ENCODE data around the gene USP22.

Gene USP22

DNA sequence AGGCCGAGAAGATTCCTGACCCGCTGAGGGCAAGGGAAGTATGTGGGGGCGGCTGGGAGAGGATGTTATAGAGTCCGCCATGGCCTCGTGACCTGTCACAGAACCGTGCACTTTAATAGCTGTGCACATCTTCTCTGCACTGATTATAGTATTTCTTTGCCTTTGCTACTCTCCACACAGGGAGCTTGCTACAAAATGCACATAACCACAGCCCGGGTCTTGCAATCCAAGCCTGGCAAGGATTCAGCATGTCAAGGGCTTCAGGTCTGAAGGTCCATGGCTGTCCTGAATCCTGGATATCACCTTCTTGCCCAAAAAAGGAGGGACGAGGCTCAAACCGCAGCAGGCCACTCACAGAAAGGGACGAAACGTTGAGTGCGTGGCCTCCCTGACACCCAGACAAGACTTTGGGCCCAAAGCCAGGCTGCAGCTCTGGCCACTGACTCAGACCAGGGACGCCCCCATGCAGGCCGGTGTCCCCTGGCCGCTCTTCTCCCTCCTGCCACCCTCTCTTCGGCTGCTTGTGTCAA, 43.7 kb downstream of the USP22 start:
- Histone ChIP-seq H3K36me3 (ENCODE audit: insufficient read depth) (no peaks in the 10 kb centered on the region), H2AFZ (ENCODE audit: low read depth) (no peak overlapping the region), H3K79me2 (ENCODE audit: insufficient read depth, low read depth) (no peaks in the 10 kb centered on the region), H3K27ac (no peak overlapping the region), H4K20me1 (ENCODE audit: insufficient read depth) (no peaks in the 10 kb centered on the region), H3K9ac (no peak overlapping the region), H3K4me3 (IDR thresholded peaks at IDR 0.05; ENCODE audit: insufficient read depth, low read depth, low read length) (no peak overlapping the region), H3K27me3 (ENCODE audit: insufficient read depth, low read depth) (no peaks in the 10 kb centered on the region), H3K4me2 (no peak overlapping the region), H3K4me1 (ENCODE audit: low read depth, poor library complexity, severe bottlenecking) (no peaks in the 10 kb centered on the region)
- TF ChIP-seq, protein P1, sequence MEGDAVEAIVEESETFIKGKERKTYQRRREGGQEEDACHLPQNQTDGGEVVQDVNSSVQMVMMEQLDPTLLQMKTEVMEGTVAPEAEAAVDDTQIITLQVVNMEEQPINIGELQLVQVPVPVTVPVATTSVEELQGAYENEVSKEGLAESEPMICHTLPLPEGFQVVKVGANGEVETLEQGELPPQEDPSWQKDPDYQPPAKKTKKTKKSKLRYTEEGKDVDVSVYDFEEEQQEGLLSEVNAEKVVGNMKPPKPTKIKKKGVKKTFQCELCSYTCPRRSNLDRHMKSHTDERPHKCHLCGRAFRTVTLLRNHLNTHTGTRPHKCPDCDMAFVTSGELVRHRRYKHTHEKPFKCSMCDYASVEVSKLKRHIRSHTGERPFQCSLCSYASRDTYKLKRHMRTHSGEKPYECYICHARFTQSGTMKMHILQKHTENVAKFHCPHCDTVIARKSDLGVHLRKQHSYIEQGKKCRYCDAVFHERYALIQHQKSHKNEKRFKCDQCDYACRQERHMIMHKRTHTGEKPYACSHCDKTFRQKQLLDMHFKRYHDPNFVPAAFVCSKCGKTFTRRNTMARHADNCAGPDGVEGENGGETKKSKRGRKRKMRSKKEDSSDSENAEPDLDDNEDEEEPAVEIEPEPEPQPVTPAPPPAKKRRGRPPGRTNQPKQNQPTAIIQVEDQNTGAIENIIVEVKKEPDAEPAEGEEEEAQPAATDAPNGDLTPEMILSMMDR (conservative IDR thresholded peaks at IDR 0.05; ENCODE audit: low read depth, low read length) = no peak

DNA sequence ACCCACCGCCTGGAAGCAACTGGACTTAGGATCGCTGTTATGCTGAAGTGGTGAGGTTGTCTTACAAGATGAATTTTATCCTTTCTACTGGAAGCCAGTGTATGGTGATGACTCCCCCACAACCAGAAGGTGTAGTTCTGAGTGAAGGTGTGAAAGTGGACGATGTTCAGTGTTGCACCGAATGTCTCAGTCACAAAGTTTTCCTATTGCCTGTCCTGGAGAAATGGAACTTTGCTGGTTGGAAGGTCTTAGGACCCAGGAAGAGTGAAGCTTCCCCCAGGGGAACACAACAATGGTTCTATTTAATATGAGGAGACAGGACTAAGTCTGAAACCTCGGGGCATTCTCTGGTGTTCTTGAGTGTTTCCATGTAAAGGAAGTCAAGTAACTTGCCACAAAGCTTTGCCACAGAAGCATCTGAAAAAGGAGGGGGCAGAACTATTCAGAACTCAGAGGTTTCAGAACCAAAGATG, 44.2 kb downstream of the USP22 start:
- H3K9ac ChIP-seq = no peak overlapping the region

DNA sequence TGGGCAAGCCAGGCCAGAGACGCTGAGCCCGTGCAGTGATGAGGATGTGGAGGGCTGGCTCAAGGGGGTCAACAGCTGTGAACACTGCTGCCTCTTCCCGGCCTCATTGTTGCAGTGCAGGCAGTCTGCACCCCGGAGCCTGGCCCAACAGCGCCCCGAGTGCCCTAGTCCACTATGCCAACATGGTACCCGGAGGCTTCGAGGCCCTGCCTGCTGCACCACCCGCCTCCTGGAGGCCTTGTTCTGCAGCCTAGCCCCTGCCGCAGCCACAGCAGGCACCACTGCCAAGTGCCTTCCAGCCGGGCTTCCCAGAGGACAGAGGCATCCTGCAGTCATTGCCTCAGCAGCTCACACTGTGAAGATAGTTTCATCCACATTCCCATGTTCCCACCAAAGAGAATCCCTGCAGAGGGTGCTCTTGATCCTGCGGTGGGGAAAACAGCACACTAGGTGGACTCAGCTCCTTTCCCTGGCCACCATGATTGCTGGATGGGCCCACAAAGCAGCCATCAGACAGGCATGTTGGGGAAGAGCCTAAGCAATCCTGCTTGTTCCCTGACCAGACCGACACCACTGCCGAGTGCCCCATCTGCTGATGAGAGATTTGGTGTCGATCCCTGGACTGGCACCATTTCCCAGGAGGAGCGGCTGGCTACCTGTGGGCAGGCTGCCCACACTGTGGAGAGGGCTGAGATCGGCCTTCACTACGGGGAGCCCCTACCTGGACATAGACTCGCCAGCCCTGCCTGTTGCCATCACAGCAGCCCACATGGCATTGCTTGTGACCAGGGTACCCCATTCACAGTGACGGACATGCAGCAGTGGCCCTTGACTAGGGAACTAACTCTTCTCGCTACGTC, 44.9 kb downstream of the USP22 start:
- no peaks in the 10 kb centered on the region for H3K27me3 ChIP-seq (ENCODE audit: insufficient read depth, low read depth)
- H3K79me2 ChIP-seq (ENCODE audit: insufficient read depth, low read depth) = no peaks in the 10 kb centered on the region
- no peak overlapping the region for H3K27ac ChIP-seq
- H3K9ac ChIP-seq = no peak overlapping the region
- H2AFZ ChIP-seq (ENCODE audit: low read depth) = no peak overlapping the region
- no peaks in the 10 kb centered on the region for H3K36me3 ChIP-seq (ENCODE audit: insufficient read depth)
- H3K4me1 ChIP-seq (ENCODE audit: low read depth, poor library complexity, severe bottlenecking) = no peaks in the 10 kb centered on the region
- H3K4me3 ChIP-seq (IDR thresholded peaks at IDR 0.05; ENCODE audit: insufficient read depth, low read depth, low read length) = no peak overlapping the region
- H3K4me2 ChIP-seq = no peak overlapping the region
- H4K20me1 ChIP-seq (ENCODE audit: insufficient read depth) = no peaks in the 10 kb centered on the region
- TF ChIP-seq, protein P1 (conservative IDR thresholded peaks at IDR 0.05; ENCODE audit: low read depth, low read length) = no peak

More for the DNA sequence above, 44.2 kb downstream of the USP22 start:
- no peaks in the 10 kb centered on the region for H3K36me3 ChIP-seq (ENCODE audit: insufficient read depth)
- TF ChIP-seq, protein P1 (conservative IDR thresholded peaks at IDR 0.05; ENCODE audit: low read depth, low read length) = no peak
- no peaks in the 10 kb centered on the region for H4K20me1 ChIP-seq (ENCODE audit: insufficient read depth)
- no peak overlapping the region for H2AFZ ChIP-seq (ENCODE audit: low read depth)
- H3K27me3 ChIP-seq (ENCODE audit: insufficient read depth, low read depth) = no peaks in the 10 kb centered on the region
- H3K4me3 ChIP-seq (IDR thresholded peaks at IDR 0.05; ENCODE audit: insufficient read depth, low read depth, low read length) = no peak overlapping the region
- no peaks in the 10 kb centered on the region for H3K4me1 ChIP-seq (ENCODE audit: low read depth, poor library complexity, severe bottlenecking)
- no peak overlapping the region for H3K4me2 ChIP-seq
- H3K27ac ChIP-seq = no peak overlapping the region
- no peaks in the 10 kb centered on the region for H3K79me2 ChIP-seq (ENCODE audit: insufficient read depth, low read depth)

DNA sequence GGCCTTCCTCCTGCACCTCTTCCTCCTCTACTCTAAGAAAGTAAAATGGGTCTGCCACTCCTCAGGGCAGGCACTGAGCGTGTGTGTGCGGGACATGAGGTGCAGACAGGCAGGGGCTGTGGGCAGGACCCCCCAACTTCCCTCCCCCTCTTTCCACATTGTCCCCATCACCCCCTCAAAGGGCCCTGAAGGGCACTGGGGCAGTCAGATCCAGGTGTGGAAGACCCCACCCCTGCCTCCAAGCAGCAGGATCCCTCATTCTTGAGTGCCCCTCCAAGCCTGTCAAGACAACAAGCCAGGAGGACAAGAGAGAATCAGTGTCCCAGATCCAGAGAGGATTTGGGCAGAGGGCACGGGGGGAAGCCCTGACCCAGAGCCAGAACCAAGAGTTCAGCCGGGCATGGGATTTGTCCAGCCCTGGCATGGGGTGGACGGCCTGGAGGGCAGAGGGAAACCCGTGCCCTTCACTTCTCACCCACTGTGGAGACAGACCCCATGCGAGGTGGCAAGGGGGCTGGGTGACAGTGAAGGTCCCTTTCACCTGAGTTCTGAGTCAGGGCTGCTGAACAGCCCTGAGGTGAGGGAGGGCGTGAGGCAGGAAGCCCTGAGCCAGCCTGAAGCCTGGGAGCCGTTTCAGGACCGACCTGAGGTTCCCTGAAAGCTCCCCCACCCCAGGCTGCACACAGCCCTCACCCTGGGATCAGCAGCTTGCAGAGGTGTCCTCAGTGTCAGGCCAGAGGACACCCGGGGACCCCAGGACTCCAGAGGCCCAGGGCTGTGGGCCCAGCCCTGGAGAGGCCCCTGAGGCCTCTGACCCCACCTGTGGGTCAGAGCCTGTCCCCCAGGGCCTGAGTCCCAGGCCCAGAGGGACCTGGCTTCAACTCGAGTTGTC, 45.8 kb downstream of the USP22 start:
- Histone ChIP-seq H3K36me3 (ENCODE audit: insufficient read depth) (no peaks in the 10 kb centered on the region), H3K4me2 (no peak overlapping the region), H4K20me1 (ENCODE audit: insufficient read depth) (no peaks in the 10 kb centered on the region), H3K27me3 (ENCODE audit: insufficient read depth, low read depth) (no peaks in the 10 kb centered on the region), H2AFZ (ENCODE audit: low read depth) (no peak overlapping the region), H3K4me3 (IDR thresholded peaks at IDR 0.05; ENCODE audit: insufficient read depth, low read depth, low read length) (no peak overlapping the region), H3K4me1 (ENCODE audit: low read depth, poor library complexity, severe bottlenecking) (no peaks in the 10 kb centered on the region), H3K27ac (no peak overlapping the region), H3K79me2 (ENCODE audit: insufficient read depth, low read depth) (no peaks in the 10 kb centered on the region), H3K9ac (no peak overlapping the region)
- TF ChIP-seq, protein P1 (conservative IDR thresholded peaks at IDR 0.05; ENCODE audit: low read depth, low read length) = no peak

Measured in KMS-11 (cell line).